ENCODE data around the gene RUNX2.

The RUNX2 gene

GRCh38 chr6:45477278-45477677, 149.1 kb downstream of the RUNX2 start:
- H3F3A ChIP-seq (ENCODE audit: insufficient read depth, low read length): no peaks in the 10 kb centered on the region
- H3K4me3 ChIP-seq (ENCODE audit: low read depth, low read length, poor library complexity, severe bottlenecking): no peak overlapping the region
- H3K4me2 ChIP-seq (ENCODE audit: low read length): no peak overlapping the region
- H3K36me3 ChIP-seq (ENCODE audit: insufficient read depth, low read length): no peaks in the 10 kb centered on the region
- no peaks in the 10 kb centered on the region for H3K9me3 ChIP-seq (ENCODE audit: low read length)
- TF ChIP-seq CTCF (IDR thresholded peaks at IDR 0.05; ENCODE audit: low read length) (no peak), EZH2 (IDR thresholded peaks at IDR 0.05; ENCODE audit: borderline replicate concordance, low read length) (no peak)
- H2AFZ ChIP-seq (ENCODE audit: low read length): no peak overlapping the region
- no peaks in the 10 kb centered on the region for H3K27me3 ChIP-seq (ENCODE audit: insufficient read depth, low read length)
- H3K4me1 ChIP-seq (ENCODE audit: insufficient read depth, low read length, severe bottlenecking): no peaks in the 10 kb centered on the region
- no peaks in the 10 kb centered on the region for H3K9me2 ChIP-seq (ENCODE audit: low read depth, low read length)
- H4K20me1 ChIP-seq (ENCODE audit: insufficient read depth, low read length): no peaks in the 10 kb centered on the region
- no peaks in the 10 kb centered on the region for H3K79me2 ChIP-seq (ENCODE audit: insufficient read depth, low read length)
- H3K9ac ChIP-seq (ENCODE audit: low read length): no peak overlapping the region
- no peak overlapping the region for H3K27ac ChIP-seq (ENCODE audit: low read depth, low read length, poor library complexity, severe bottlenecking)

GRCh38 chr6:45477790-45478189, 149.7 kb downstream of the RUNX2 start:
- Histone ChIP-seq H3K4me1 (ENCODE audit: insufficient read depth, low read length, severe bottlenecking) (no peaks in the 10 kb centered on the region), H3K9me3 (ENCODE audit: low read length) (no peaks in the 10 kb centered on the region), H2AFZ (ENCODE audit: low read length) (no peak overlapping the region), H3F3A (ENCODE audit: insufficient read depth, low read length) (no peaks in the 10 kb centered on the region), H3K79me2 (ENCODE audit: insufficient read depth, low read length) (no peaks in the 10 kb centered on the region), H3K36me3 (ENCODE audit: insufficient read depth, low read length) (no peaks in the 10 kb centered on the region), H3K9me2 (ENCODE audit: low read depth, low read length) (no peaks in the 10 kb centered on the region), H4K20me1 (ENCODE audit: insufficient read depth, low read length) (no peaks in the 10 kb centered on the region), H3K4me3 (ENCODE audit: low read depth, low read length, poor library complexity, severe bottlenecking) (no peak overlapping the region), H3K27ac (ENCODE audit: low read depth, low read length, poor library complexity, severe bottlenecking) (no peak overlapping the region), H3K9ac (ENCODE audit: low read length) (no peak overlapping the region), H3K4me2 (ENCODE audit: low read length) (no peak overlapping the region), H3K27me3 (ENCODE audit: insufficient read depth, low read length) (no peaks in the 10 kb centered on the region)
- TF ChIP-seq CTCF (IDR thresholded peaks at IDR 0.05; ENCODE audit: low read length) (no peak), EZH2 (IDR thresholded peaks at IDR 0.05; ENCODE audit: borderline replicate concordance, low read length) (no peak)

- no peak overlapping the region for H3K4me2 ChIP-seq (ENCODE audit: low read length)
- H3K9me2 ChIP-seq (ENCODE audit: low read depth, low read length): no peaks in the 10 kb centered on the region
- H3K4me1 ChIP-seq (ENCODE audit: insufficient read depth, low read length, severe bottlenecking): no peaks in the 10 kb centered on the region
- H3K79me2 ChIP-seq (ENCODE audit: insufficient read depth, low read length): no peaks in the 10 kb centered on the region
- no peak overlapping the region for H3K9ac ChIP-seq (ENCODE audit: low read length)
- TF ChIP-seq CTCF (IDR thresholded peaks at IDR 0.05; ENCODE audit: low read length) (no peak), EZH2 (IDR thresholded peaks at IDR 0.05; ENCODE audit: borderline replicate concordance, low read length) (no peak)
- no peak overlapping the region for H3K4me3 ChIP-seq (ENCODE audit: low read depth, low read length, poor library complexity, severe bottlenecking)
- H4K20me1 ChIP-seq (ENCODE audit: insufficient read depth, low read length): no peaks in the 10 kb centered on the region
- H3K27me3 ChIP-seq (ENCODE audit: insufficient read depth, low read length): no peaks in the 10 kb centered on the region
- H3K27ac ChIP-seq (ENCODE audit: low read depth, low read length, poor library complexity, severe bottlenecking): no peak overlapping the region
- H3K9me3 ChIP-seq (ENCODE audit: low read length): no peaks in the 10 kb centered on the region
- no peak overlapping the region for H2AFZ ChIP-seq (ENCODE audit: low read length)
- H3K36me3 ChIP-seq (ENCODE audit: insufficient read depth, low read length): no peaks in the 10 kb centered on the region
- H3F3A ChIP-seq (ENCODE audit: insufficient read depth, low read length): no peaks in the 10 kb centered on the region
Measured at GRCh38 chr6:45478240-45478639, 150.1 kb downstream of the RUNX2 start.

Data from OCI-LY1 (cell line).